Mesenchymal stem cell (in vitro differentiated cells and primary cell): ENCODE measurements around the gene AKT3.
A peak's percentile ranks its signal among the peaks of the same experiment; 100 is the strongest.

Source experiments
- DNase-seq: peaks from one replicate; pipeline ENCODE4 v3.0.0-alpha.2; 2013
- H2AFZ ChIP-seq: one replicate; pipeline ENCODE4 v1.6.1; 2013; ENCODE audit warnings: low read depth, mild to moderate bottlenecking, control low read depth, inconsistent platforms, low read length, moderate library complexity
- H2AK5ac ChIP-seq: 2 replicates; pipeline ENCODE4 v1.6.1; 2013; ENCODE audit warnings: low read length, moderate library complexity, mild to moderate bottlenecking, inconsistent platforms; ENCODE audit not compliant: severe bottlenecking
- H2BK120ac ChIP-seq: one replicate; pipeline ENCODE4 v1.6.1; 2013; ENCODE audit warnings: low read depth, mild to moderate bottlenecking, inconsistent platforms, low read length, moderate library complexity
- H2BK12ac ChIP-seq, 2 experiments: one replicate each; pipeline ENCODE4 v1.6.1; 2013; ENCODE audit warnings: inconsistent platforms in 2 of 2, low read length in 2 of 2, mild to moderate bottlenecking in 2 of 2, moderate library complexity in 2 of 2, control low read depth in 1 of 2
- H2BK15ac ChIP-seq: one replicate; pipeline ENCODE4 v1.6.1; 2013; ENCODE audit warnings: mild to moderate bottlenecking, low read depth, inconsistent platforms; ENCODE audit not compliant: poor library complexity, severe bottlenecking
- H2BK5ac ChIP-seq: 2 replicates; pipeline ENCODE4 v1.6.1; 2013; ENCODE audit warnings: low read depth, mild to moderate bottlenecking, low read length, control low read depth, inconsistent platforms; ENCODE audit not compliant: poor library complexity, severe bottlenecking
- H3K14ac ChIP-seq, 2 experiments: one replicate each; pipeline ENCODE4 v1.6.1; 2013; ENCODE audit warnings: inconsistent platforms in 2 of 2, low read length in 2 of 2, control low read depth in 1 of 2, mild to moderate bottlenecking in 1 of 2, moderate library complexity in 1 of 2
- H3K18ac ChIP-seq, 2 experiments: one replicate each; pipeline ENCODE4 v1.6.1; 2013; ENCODE audit warnings: inconsistent platforms in 2 of 2, low read length in 2 of 2, control low read depth in 1 of 2, low read depth in 1 of 2, mild to moderate bottlenecking in 1 of 2
- H3K23ac ChIP-seq, 2 experiments: one replicate each; pipeline ENCODE4 v1.6.1; 2013; ENCODE audit warnings: inconsistent platforms in 2 of 2, low read length in 2 of 2, mild to moderate bottlenecking in 2 of 2, moderate library complexity in 2 of 2, control low read depth in 1 of 2
- H3K27ac ChIP-seq: 2 replicates; pipeline ENCODE4 v1.5.1; 2013; ENCODE audit warnings: mild to moderate bottlenecking, moderate library complexity, low read length, control low read depth, inconsistent platforms; ENCODE audit not compliant: poor library complexity, severe bottlenecking
- H3K27me3 ChIP-seq, 2 experiments: 2 replicates each; pipeline versions ENCODE4 v1.6.1 to v1.7.0; 2013; ENCODE audit warnings: low read length in 2 of 2, mild to moderate bottlenecking in 2 of 2, moderate library complexity in 2 of 2, control low read depth in 1 of 2, inconsistent platforms in 1 of 2; ENCODE audit not compliant: control insufficient read depth in 1 of 2, insufficient read depth in 1 of 2
- H3K36me3 ChIP-seq, 2 experiments: 2 replicates each; pipeline versions ENCODE4 v1.6.1 to v1.7.0; 2013; ENCODE audit warnings: low read length in 2 of 2, control low read depth in 1 of 2, inconsistent platforms in 1 of 2, low read depth in 1 of 2, mild to moderate bottlenecking in 1 of 2; ENCODE audit not compliant: insufficient read depth in 2 of 2, control insufficient read depth in 1 of 2
- H3K4ac ChIP-seq, 2 experiments: one replicate each; pipeline ENCODE4 v1.6.1; 2013; ENCODE audit warnings: inconsistent platforms in 2 of 2, low read length in 2 of 2, mild to moderate bottlenecking in 2 of 2, moderate library complexity in 2 of 2, control low read depth in 1 of 2, low read depth in 1 of 2
- H3K4me1 ChIP-seq: 2 replicates; pipeline ENCODE4 v1.6.1; 2013; ENCODE audit warnings: low read depth, low read length, control low read depth; ENCODE audit not compliant: control insufficient read depth, insufficient read depth
- H3K4me2 ChIP-seq: 2 replicates; pipeline ENCODE4 v1.6.1; 2013; ENCODE audit warnings: low read length, mild to moderate bottlenecking, inconsistent platforms; ENCODE audit not compliant: poor library complexity, severe bottlenecking
- H3K4me3 ChIP-seq, 2 experiments: 2 replicates each; pipeline versions ENCODE4 v1.5.1 to v1.7.0; 2013; ENCODE audit warnings: low read length in 2 of 2, mild to moderate bottlenecking in 2 of 2, control low read depth in 1 of 2, low read depth in 1 of 2; ENCODE audit not compliant: insufficient read depth in 1 of 2
- H3K79me1 ChIP-seq: replicated peaks from 2 replicates; pipeline ENCODE4 v1.6.1; 2013; ENCODE audit warnings: mild to moderate bottlenecking, control low read depth, low read length, inconsistent platforms; ENCODE audit not compliant: poor library complexity, severe bottlenecking
- H3K9ac ChIP-seq: 2 replicates; pipeline ENCODE4 v1.7.0; 2013; ENCODE audit warnings: mild to moderate bottlenecking, low read length, moderate library complexity
- H3K9me3 ChIP-seq: 2 replicates; pipeline ENCODE4 v1.7.0; 2013; ENCODE audit warnings: mild to moderate bottlenecking, low read length; ENCODE audit not compliant: control insufficient read depth
- H4K8ac ChIP-seq: one replicate; pipeline ENCODE4 v1.6.1; 2013; ENCODE audit warnings: inconsistent platforms, mild to moderate bottlenecking, low read length, moderate library complexity
- H4K91ac ChIP-seq: one replicate; pipeline ENCODE4 v1.6.1; 2013; ENCODE audit warnings: mild to moderate bottlenecking, low read length, inconsistent platforms
- WGBS: methylation state at CpG from one replicate; pipeline ENCODE4 v1.1.7; 2013; ENCODE audit warnings: mixed read lengths; 5-methylcytosine and 5-hydroxymethylcytosine counted together

Gene AKT3

DNA sequence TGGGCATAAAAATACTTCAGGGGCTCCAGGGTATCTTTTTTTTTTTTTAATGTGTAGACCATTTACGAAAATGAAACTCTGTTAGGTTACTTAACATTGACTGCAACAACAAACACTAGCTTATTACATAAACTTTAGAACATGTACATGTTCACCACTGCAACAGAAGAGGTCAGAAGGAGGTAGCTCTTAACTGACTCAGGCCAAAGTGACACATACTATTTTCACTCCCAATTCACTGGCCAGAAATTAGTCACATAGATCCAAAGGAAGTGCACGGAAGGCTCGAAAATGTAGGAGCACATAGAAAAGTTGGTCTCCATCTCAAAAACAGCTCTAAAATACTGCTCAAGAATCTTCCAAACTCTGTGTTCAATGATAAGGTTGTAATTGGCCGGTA lies 107.2 kb downstream of the AKT3 start:
- DNase-seq = peak; percentile 80
- Histone ChIP-seq H3K36me3 (no peaks in the 10 kb centered on the region), H3K27ac (peak overlapping the region; percentile 16), H3K14ac (no peak overlapping the region), H3K4me2 (no peak overlapping the region), H4K8ac (no peak overlapping the region), H3K4me1 (no peaks in the 10 kb centered on the region), H2AFZ (no peak overlapping the region), H3K23ac (no peak overlapping the region), H3K27me3 (no peaks in the 10 kb centered on the region), H3K9me3 (no peaks in the 10 kb centered on the region), H3K4me3 (peak overlapping the region in 1 of 2 experiments; percentile 58), H3K4ac (no peak overlapping the region), H4K91ac (no peak overlapping the region), H3K18ac (no peak overlapping the region), H3K79me1 (peaks cover 18% of the 10 kb centered on the region), H2BK15ac (no peak overlapping the region), H2AK5ac (no peak overlapping the region), H3K9ac (peak overlapping the region; percentile 55), H2BK120ac (no peak overlapping the region), H2BK12ac (no peak overlapping the region), H2BK5ac (no peak overlapping the region)
- 89% methylated on average over 2 of the region's 4 CpGs for WGBS

DNA sequence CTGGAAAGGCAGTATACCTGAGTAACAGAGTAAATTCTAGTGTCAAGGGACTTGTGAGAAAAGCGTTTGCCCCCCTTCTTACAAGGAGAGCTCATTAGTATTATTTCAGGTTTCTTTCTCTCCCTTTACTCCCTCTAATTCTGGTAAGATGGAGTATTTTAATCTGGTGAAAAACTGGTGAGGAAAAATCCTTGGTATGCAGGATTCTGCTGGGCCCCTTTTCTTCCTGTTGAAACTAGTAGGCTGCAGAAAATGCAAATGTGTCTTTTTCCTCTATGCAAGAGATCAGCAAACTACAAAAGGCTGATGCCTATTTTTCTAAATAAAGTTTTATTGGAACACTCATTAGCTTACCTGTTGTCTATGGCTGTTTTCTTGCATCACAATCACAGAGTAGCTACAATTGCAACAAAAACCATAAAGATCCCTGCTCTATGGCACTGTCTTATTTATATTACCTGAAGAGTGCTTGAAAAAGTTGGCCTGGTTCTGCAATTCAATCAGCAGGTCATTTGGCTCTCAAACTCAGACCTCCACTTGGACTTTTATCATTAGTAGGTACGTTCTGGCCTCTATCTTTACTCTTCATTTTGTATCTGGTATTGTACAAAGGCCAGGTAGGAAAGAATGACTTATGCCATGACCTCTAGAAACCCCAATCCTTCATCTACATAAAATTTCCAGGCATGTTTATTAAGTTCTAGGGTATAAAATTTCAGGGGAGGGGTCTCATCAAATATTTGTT lies 109.6 kb downstream of the AKT3 start:
- no peak overlapping the region for H3K4ac ChIP-seq

DNA sequence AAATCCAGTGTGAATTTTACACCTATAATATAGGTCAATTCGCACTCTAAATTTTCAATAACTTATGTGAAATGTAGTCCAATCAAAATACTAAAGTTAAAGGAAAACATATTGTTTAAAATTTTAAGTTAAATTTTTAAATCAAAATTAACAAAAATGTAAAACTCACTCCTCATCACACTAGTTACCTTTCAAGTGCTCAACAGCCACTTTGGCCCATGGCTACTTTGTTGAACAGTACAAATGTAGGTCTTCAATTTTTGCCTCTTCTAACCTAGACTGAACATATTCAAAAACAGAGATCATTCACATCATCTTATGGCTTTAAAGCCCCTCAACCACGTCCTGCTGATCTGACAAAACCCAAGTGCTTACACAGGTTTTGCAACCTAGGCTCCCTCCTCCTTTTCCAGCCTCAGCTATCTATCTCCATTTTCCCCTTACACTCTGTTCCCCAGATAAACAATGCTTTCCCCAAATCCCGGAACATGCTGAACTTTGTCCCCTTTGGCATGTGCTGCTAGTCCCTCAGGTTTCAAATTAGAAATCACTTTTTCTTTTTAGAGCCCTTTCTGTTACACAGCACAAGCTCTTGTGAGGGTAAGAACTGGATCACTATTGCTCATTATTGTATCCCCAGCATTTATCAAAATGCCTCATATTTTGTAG lies 110.6 kb downstream of the AKT3 start:
- H3K23ac ChIP-seq = no peak overlapping the region
- H3K27me3 ChIP-seq = no peaks in the 10 kb centered on the region
- peak overlapping the region; percentile 34 to 55 for H3K18ac ChIP-seq
- no peak overlapping the region for H2BK120ac ChIP-seq
- H3K9me3 ChIP-seq = no peaks in the 10 kb centered on the region
- H3K14ac ChIP-seq = no peak overlapping the region
- no peak overlapping the region for H2BK5ac ChIP-seq
- no peak overlapping the region for H3K4me3 ChIP-seq
- no peak overlapping the region for H3K9ac ChIP-seq
- DNase-seq = no peak
- no peak overlapping the region for H4K8ac ChIP-seq
- H2AFZ ChIP-seq = no peak overlapping the region
- H3K4me2 ChIP-seq = no peak overlapping the region
- H2AK5ac ChIP-seq = peak overlapping the region; percentile 71
- peaks cover 17% of the 10 kb centered on the region for H3K79me1 ChIP-seq
- H2BK12ac ChIP-seq = no peak overlapping the region
- H3K27ac ChIP-seq = peak overlapping the region; percentile 67
- H4K91ac ChIP-seq = no peak overlapping the region
- 78% methylated on average over 2 of the region's 3 CpGs for WGBS
- no peaks in the 10 kb centered on the region for H3K4me1 ChIP-seq
- peak overlapping the region; percentile 24 to 37 for H3K4ac ChIP-seq
- no peak overlapping the region for H2BK15ac ChIP-seq
- H3K36me3 ChIP-seq = no peaks in the 10 kb centered on the region

More for the DNA sequence above, 109.6 kb downstream of the AKT3 start:
- Histone ChIP-seq H3K18ac (no peak overlapping the region), H3K79me1 (peaks cover 20% of the 10 kb centered on the region), H2BK120ac (no peak overlapping the region), H3K23ac (no peak overlapping the region), H3K4me1 (no peaks in the 10 kb centered on the region), H3K9me3 (no peaks in the 10 kb centered on the region), H2BK15ac (no peak overlapping the region), H2AFZ (no peak overlapping the region), H3K27ac (peak overlapping the region; percentile 67), H3K9ac (no peak overlapping the region), H2BK5ac (no peak overlapping the region), H3K36me3 (no peaks in the 10 kb centered on the region), H3K14ac (no peak overlapping the region), H4K91ac (no peak overlapping the region), H3K4me2 (peak overlapping the region; percentile 5), H3K4me3 (no peak overlapping the region), H2BK12ac (no peak overlapping the region), H3K27me3 (no peaks in the 10 kb centered on the region), H4K8ac (no peak overlapping the region), H2AK5ac (no peak overlapping the region)
- peak; percentile 16 for DNase-seq
- no CpG with 5 or more reads among the region's 2 CpGs for WGBS

DNA sequence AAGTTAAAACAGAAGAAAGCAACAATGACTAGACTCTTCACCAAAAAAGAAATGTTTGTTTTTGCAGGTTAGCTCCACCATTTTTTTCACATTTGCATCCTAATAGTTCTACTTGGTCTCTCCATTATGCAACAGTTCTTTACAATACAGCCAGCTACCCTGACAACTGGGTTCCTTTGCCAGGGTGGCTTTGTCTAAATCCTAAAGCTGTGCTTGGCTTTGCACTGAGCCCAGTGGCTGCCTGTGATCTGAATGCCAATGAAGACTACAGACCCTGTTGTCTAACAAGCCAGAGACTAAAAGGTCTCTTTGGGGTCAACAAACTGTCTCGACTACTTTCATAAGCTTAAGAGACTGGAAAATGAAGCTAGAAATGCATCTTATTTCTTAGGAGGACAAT lies 112.0 kb downstream of the AKT3 start:
- Histone ChIP-seq H3K23ac (no peak overlapping the region), H3K18ac (no peak overlapping the region), H2AK5ac (no peak overlapping the region), H3K14ac (no peak overlapping the region), H3K4me2 (no peak overlapping the region), H2AFZ (no peak overlapping the region), H4K91ac (no peak overlapping the region), H4K8ac (no peak overlapping the region), H3K9ac (no peak overlapping the region), H3K4ac (no peak overlapping the region), H3K27ac (no peak overlapping the region), H3K4me3 (no peak overlapping the region), H3K4me1 (no peaks in the 10 kb centered on the region), H2BK120ac (no peak overlapping the region), H3K36me3 (no peaks in the 10 kb centered on the region), H3K27me3 (no peaks in the 10 kb centered on the region), H2BK12ac (no peak overlapping the region), H2BK15ac (no peak overlapping the region), H2BK5ac (no peak overlapping the region), H3K9me3 (no peaks in the 10 kb centered on the region), H3K79me1 (peaks cover 16% of the 10 kb centered on the region)
- 85% methylated on average over 1 of the region's 1 CpG for WGBS
- DNase-seq = no peak
